H1 (cell line): ENCODE measurements around the gene CCDC82. TPM values are rescaled to one million over a fixed set of nuclear protein-coding genes. Genes with fewer than 3 reads are reported as not detected.

Experiments used
- CTCF ChIA-PET: fragments of 300-600 bp; sonication (Branson Sonifier 250); formaldehyde crosslinking; loops from one replicate; lab custom pipeline; 2021; ENCODE audit not compliant: partially characterized antibody; lab: Charles Lee
- POLR2A ChIA-PET: fragments of 300-600 bp; sonication (Branson Sonifier 250); formaldehyde crosslinking; loops from one replicate; lab custom pipeline; 2021; ENCODE audit warnings: inconsistent platforms; ENCODE audit not compliant: partially characterized antibody; lab: Charles Lee
- DNase-seq, 2 experiments: peaks; one replicate each; pipeline versions ENCODE4 v3.0.0 to v3.0.0-alpha.2; 2010 to 2022; ENCODE audit warnings: low spot score in 2 of 2, low read depth in 1 of 2, mixed read lengths in 1 of 2
- FAIRE-seq: peaks from 2 replicates; lab custom pipeline; 2011; peaks lifted over from hg19 to GRCh38; lab: Jason Lieb, UNC
- H2AFZ ChIP-seq: 2 replicates; pipeline ENCODE4 v1.8.1; 2012; ENCODE audit warnings: low read length, inconsistent platforms
- H2AK5ac ChIP-seq: 2 replicates; pipeline ENCODE4 v1.6.1; 2013; ENCODE audit warnings: low read depth, low read length
- H2BK120ac ChIP-seq: replicated peaks from 2 replicates; pipeline ENCODE3; 2013; ENCODE audit warnings: low read depth, low read length, inconsistent platforms
- H2BK12ac ChIP-seq: 2 replicates; pipeline ENCODE4 v1.6.1; 2013; ENCODE audit warnings: low read depth, low read length
- H2BK15ac ChIP-seq: 2 replicates; pipeline ENCODE4 v1.6.1; 2013; ENCODE audit warnings: low read length
- H2BK20ac ChIP-seq: 2 replicates; pipeline ENCODE4 v1.6.1; 2013; ENCODE audit warnings: low read length
- H2BK5ac ChIP-seq: 2 replicates; pipeline ENCODE4 v1.6.1; 2013; ENCODE audit warnings: low read depth, low read length
- H3K14ac ChIP-seq: 2 replicates; pipeline ENCODE4 v1.6.1; 2013; ENCODE audit warnings: inconsistent platforms; ENCODE audit not compliant: insufficient read length
- H3K18ac ChIP-seq: 2 replicates; pipeline ENCODE4 v1.6.1; 2013; ENCODE audit warnings: low read length; ENCODE audit errors: extremely low read depth
- H3K23ac ChIP-seq: 2 replicates; pipeline ENCODE4 v1.6.1; 2013; ENCODE audit warnings: inconsistent platforms; ENCODE audit not compliant: insufficient read length
- H3K23me2 ChIP-seq: 2 replicates; pipeline ENCODE4 v1.6.1; 2013; ENCODE audit warnings: low read depth, low read length
- H3K27ac ChIP-seq: 2 replicates; pipeline ENCODE4 v1.6.1; 2011; ENCODE audit warnings: low read depth, low read length, inconsistent platforms
- H3K27me3 ChIP-seq, 4 experiments: replicated peaks in 1 of 4; 1 replicate in 1 of 4; 2 replicates in 3 of 4; pipeline versions ENCODE4 v1.6.1 to v1.8.1; 2011 to 2013; ENCODE audit warnings: low read length in 3 of 4, mild to moderate bottlenecking in 3 of 4, inconsistent platforms in 2 of 4, mixed read lengths in 2 of 4, moderate library complexity in 1 of 4; ENCODE audit not compliant: control insufficient read depth in 3 of 4, insufficient read depth in 3 of 4; ENCODE audit errors: extremely low read depth in 1 of 4
- H3K36me3 ChIP-seq, 4 experiments: 2 replicates each; pipeline versions ENCODE4 v1.6.1 to v1.8.1; 2011 to 2013; ENCODE audit warnings: mild to moderate bottlenecking in 4 of 4, low read length in 3 of 4, moderate library complexity in 2 of 4, control low read depth in 1 of 4, inconsistent platforms in 1 of 4; ENCODE audit not compliant: insufficient read depth in 4 of 4, control insufficient read depth in 2 of 4
- H3K4ac ChIP-seq: replicated peaks from 2 replicates; pipeline ENCODE3; 2013; ENCODE audit warnings: low read length, low read depth, mixed read lengths, inconsistent platforms; ENCODE audit not compliant: insufficient read length
- H3K4me1 ChIP-seq, 4 experiments: replicated peaks in 1 of 4; 1 replicate in 1 of 4; 2 replicates in 3 of 4; pipeline versions ENCODE4 v1.6.1 to v1.8.1; 2011 to 2013; ENCODE audit warnings: low read length in 3 of 4, inconsistent platforms in 2 of 4, mixed read lengths in 1 of 4; ENCODE audit not compliant: insufficient read depth in 4 of 4, control insufficient read depth in 3 of 4
- H3K4me2 ChIP-seq, 2 experiments: 2 replicates each; pipeline versions ENCODE4 v1.6.1 to v1.8.1; 2011 to 2013; ENCODE audit warnings: low read depth in 2 of 2, low read length in 2 of 2, control low read depth in 1 of 2, inconsistent platforms in 1 of 2, mild to moderate bottlenecking in 1 of 2; ENCODE audit not compliant: insufficient read depth in 1 of 2
- H3K4me3 ChIP-seq, 4 experiments: fragments of 200-600, 300-600 bp in 1 of 4; sonication (generic), shearing (Covaris generic), sonication (Bioruptor Twin) in 1 of 4; 2 replicates each; pipeline versions ENCODE4 v1.5.1 to v1.8.1; 2011 to 2016; ENCODE audit warnings: low read length in 4 of 4, low read depth in 3 of 4, control low read depth in 2 of 4, inconsistent platforms in 2 of 4, mild to moderate bottlenecking in 2 of 4, mixed read lengths in 1 of 4, moderate library complexity in 1 of 4; ENCODE audit not compliant: insufficient read depth in 2 of 4; ENCODE audit errors: extremely low read depth in 1 of 4
- H3K56ac ChIP-seq: replicated peaks from 2 replicates; pipeline ENCODE3; 2013; ENCODE audit warnings: low read depth, mild to moderate bottlenecking, mixed read lengths, low read length, inconsistent platforms; ENCODE audit not compliant: insufficient read length
- H3K79me1 ChIP-seq: 2 replicates; pipeline ENCODE4 v1.6.1; 2013; ENCODE audit warnings: low read depth, low read length, control low read depth
- H3K79me2 ChIP-seq, 2 experiments: 2 replicates each; pipeline versions ENCODE4 v1.6.1 to v1.8.1; 2012 to 2013; ENCODE audit warnings: low read length in 2 of 2, mild to moderate bottlenecking in 2 of 2, inconsistent platforms in 1 of 2; ENCODE audit not compliant: insufficient read depth in 2 of 2, control insufficient read depth in 1 of 2
- H3K9ac ChIP-seq, 4 experiments: replicated peaks in 1 of 4; 1 replicate in 1 of 4; 2 replicates in 3 of 4; pipeline versions ENCODE4 v1.6.1 to v1.8.1; 2011 to 2013; ENCODE audit warnings: low read depth in 3 of 4, low read length in 3 of 4, control low read depth in 2 of 4, mild to moderate bottlenecking in 2 of 4, moderate library complexity in 2 of 4, inconsistent platforms in 1 of 4; ENCODE audit errors: extremely low read depth in 1 of 4
- H3K9me3 ChIP-seq, 2 experiments: 2 replicates each; pipeline versions ENCODE4 v1.6.1 to v1.8.1; 2012 to 2013; ENCODE audit warnings: mild to moderate bottlenecking in 2 of 2, moderate library complexity in 2 of 2, control low read depth in 1 of 2, inconsistent platforms in 1 of 2, low read depth in 1 of 2, low read length in 1 of 2, mixed read lengths in 1 of 2; ENCODE audit not compliant: insufficient read depth in 2 of 2
- H4K20me1 ChIP-seq, 2 experiments: replicated peaks in 1 of 2; 2 replicates each; pipeline versions ENCODE3 to v1.8.1; 2011 to 2013; ENCODE audit warnings: inconsistent platforms in 2 of 2, low read length in 2 of 2, mild to moderate bottlenecking in 1 of 2; ENCODE audit not compliant: insufficient read depth in 2 of 2, control insufficient read depth in 1 of 2
- H4K5ac ChIP-seq: 2 replicates; pipeline ENCODE4 v1.6.1; 2013; ENCODE audit warnings: low read length, low read depth, mixed read lengths, inconsistent platforms; ENCODE audit not compliant: insufficient read length
- H4K8ac ChIP-seq: 2 replicates; pipeline ENCODE4 v1.8.0; 2013; ENCODE audit warnings: mild to moderate bottlenecking, moderate library complexity, low read length, inconsistent platforms; ENCODE audit not compliant: insufficient read depth; ENCODE audit errors: extremely low read depth
- H4K91ac ChIP-seq: replicated peaks from 2 replicates; pipeline ENCODE3; 2013; ENCODE audit warnings: low read length, mixed read lengths, inconsistent platforms; ENCODE audit not compliant: insufficient read length
- BRCA1 ChIP-seq: IDR thresholded peaks from 2 replicates; pipeline ENCODE4 v1.6.1; 2012; ENCODE audit warnings: low read depth, low read length, improper control_type of control experiment
- CBX5 ChIP-seq: fragments of 300-800, 300-1000 bp; sonication (generic); IDR thresholded peaks from 2 replicates; pipeline ENCODE4 v1.7.1; 2016; ENCODE audit warnings: antibody characterized with exemption, low read length, low read depth
- CBX8 ChIP-seq: fragments of 300-800, 300-1000 bp; sonication (generic); IDR thresholded peaks from 2 replicates; pipeline ENCODE4 v1.7.1; 2016; ENCODE audit warnings: low read depth, low read length, borderline replicate concordance
- CHD1 ChIP-seq: IDR thresholded peaks from 2 replicates; pipeline ENCODE4 v1.6.1; 2012; ENCODE audit warnings: low read depth, low read length, improper control_type of control experiment
- EGR1 ChIP-seq: IDR thresholded peaks from 2 replicates; pipeline ENCODE4 v1.6.1; 2011; ENCODE audit warnings: low read depth, low read length, borderline replicate concordance
- EP300 ChIP-seq, 2 experiments: IDR thresholded peaks; 1 replicate in 1 of 2; 2 replicates in 1 of 2; pipeline ENCODE4 v1.6.1; 2011 to 2012; ENCODE audit warnings: low read depth in 2 of 2, low read length in 2 of 2, mild to moderate bottlenecking in 2 of 2, borderline replicate concordance in 1 of 2, inconsistent platforms in 1 of 2, moderate library complexity in 1 of 2
- HDAC2 ChIP-seq, 2 experiments: fragments of 300-600 bp in 1 of 2; sonication (generic) in 1 of 2; IDR thresholded peaks; 2 replicates each; pipeline ENCODE4 v1.6.1; 2011 to 2012; ENCODE audit warnings: low read depth in 2 of 2, low read length in 2 of 2, mild to moderate bottlenecking in 2 of 2, moderate library complexity in 2 of 2, borderline replicate concordance in 1 of 2, inconsistent platforms in 1 of 2
- NANOG ChIP-seq: IDR thresholded peaks from 2 replicates; pipeline ENCODE4 v1.6.1; 2011; ENCODE audit warnings: low read length, low read depth, mild to moderate bottlenecking, inconsistent platforms; ENCODE audit not compliant: insufficient read depth, poor library complexity, severe bottlenecking
- SUZ12 ChIP-seq: fragments of 200-600 bp; sonication (generic); IDR thresholded peaks from 2 replicates; pipeline ENCODE4 v1.6.1; 2012; ENCODE audit warnings: mild to moderate bottlenecking, inconsistent platforms, low read length, moderate library complexity, mixed read lengths
- TBP ChIP-seq: IDR thresholded peaks from 2 replicates; pipeline ENCODE4 v1.6.1; 2011; ENCODE audit warnings: low read depth, low read length, improper control_type of control experiment
- WGBS, 2 experiments: shearing (Covaris generic) in 1 of 2; methylation state at CpG; one replicate each; pipeline versions ENCODE4 v1.1.6 to v1.1.7; 2013 to 2015; ENCODE audit warnings: low lambda C conversion rate in 2 of 2, mixed read lengths in 2 of 2, inconsistent platforms in 1 of 2, low coverage in 1 of 2, missing lambda C conversion rate in 1 of 2; ENCODE audit not compliant: insufficient replicate concordance in 2 of 2, insufficient coverage in 1 of 2, insufficient read length in 1 of 2; ENCODE audit errors: extremely low coverage in 1 of 2, missing lambda C conversion rate in 1 of 2; 5-methylcytosine and 5-hydroxymethylcytosine counted together
- polyA plus RNA-seq, 7 experiments: library from polyadenylated mRNA; depleted of rRNA in 3 of 7; stranded (reverse) in 5 of 7; unstranded in 2 of 7; fragments of >200 nt in 5 of 7; fragments of 200-250 nt in 2 of 7; gene quantifications; 1 replicate in 5 of 7; 2 replicates in 1 of 7; 4 replicates in 1 of 7; pipeline versions ENCODE4 v1.2.1 to v1.2.3, GENCODE V29; 2011 to 2013; ENCODE audit warnings: missing spikeins in 2 of 7, mixed read lengths in 2 of 7
- total RNA-seq: library from RNA; stranded (reverse); fragmentation: NEBNext Ultra II Directional; extraction: Animal tissue kit (Norgen Biotek cat#: 25700); gene quantifications from 2 replicates; pipeline ENCODE4 v1.2.1, GENCODE V29; 2021

The CCDC82 gene
- total and polyA plus RNA-seq, 2 of the 8 experiments (the other 6 are each of a cell fraction or from before 2014, with no cell fraction given) = 6.0 to 15.2 TPM

- Histone ChIP-seq H2AFZ (no peak overlapping the region), H4K20me1 (no peaks in the 10 kb centered on the region), H3K9ac (no peak overlapping the region), H4K8ac (no peak overlapping the region), H3K79me1 (no peaks in the 10 kb centered on the region; the same call in 1 of the 2 replicates), H3K4me1 (peaks cover 0 to 4% (median 1%) of the 10 kb centered on the region in 4 experiments; a peak in 2 of 7 replicates), H2BK20ac (no peak overlapping the region), H3K27ac (no peak overlapping the region), H4K91ac (no peak overlapping the region), H3K79me2 (peaks cover 0 to 2% of the 10 kb centered on the region in 2 experiments; a peak in 1 of 4 replicates), H3K4me2 (no peak overlapping the region), H3K4ac (no peak overlapping the region), H3K14ac (no peak overlapping the region), H3K4me3 (no peak overlapping the region), H2BK15ac (peak overlapping the region; percentile 62; the same call in 1 of the 2 replicates), H3K18ac (no peak overlapping the region), H2BK5ac (peak overlapping the region; percentile 6; the same call in 1 of the 2 replicates), H2AK5ac (peak overlapping the region; percentile 13; the same call in 1 of the 2 replicates), H2BK120ac (peak overlapping the region; percentile 41), H2BK12ac (0 out of 2 replicates have a peak overlapping the region, but pooled peaks have one; percentile 12), H3K36me3 (no peaks in the 10 kb centered on the region), H3K23me2 (no peaks in the 10 kb centered on the region), H3K56ac (no peak overlapping the region), H4K5ac (no peak overlapping the region), H3K23ac (no peak overlapping the region), H3K9me3 (peaks cover 0 to 3% of the 10 kb centered on the region in 2 experiments; a peak in 1 of 4 replicates), H3K27me3 (no peaks in the 10 kb centered on the region)
- FAIRE-seq (no peak), DNase-seq (no peak)
- POLR2A ChIA-PET = interaction anchor here (1.2 kb wide), 1 partner anchor 15 kb away, joined by 3 read pairs; no protein-coding TSS in a partner anchor
- CTCF ChIA-PET = interaction anchor here (0.5 to 2.3 kb wide), 6 partner anchors 8 to 58 kb away, joined by 3 to 9 read pairs (median 3); no protein-coding TSS in a partner anchor
- 95% methylated on average over 10 of the region's 10 CpGs; no CpG with 5 or more reads in 1 of the 2 experiments for WGBS, 2 experiments
- TF ChIP-seq BRCA1 = no peak
- no peak for TF ChIP-seq CHD1
- TF ChIP-seq EGR1 = no peak
- no peak for TF ChIP-seq NANOG
- no peak for TF ChIP-seq CBX8
- no peak for TF ChIP-seq SUZ12
- TF ChIP-seq HDAC2 (IDR thresholded peaks at IDR 0.05; ENCODE audit: borderline replicate concordance in 1 of 2, low read depth in 2 of 2, low read length in 2 of 2) = no peak
- no peak for TF ChIP-seq EP300 (IDR thresholded peaks at IDR 0.05; ENCODE audit: borderline replicate concordance in 1 of 2, low read depth in 2 of 2, low read length in 2 of 2)
- TF ChIP-seq TBP = no peak
- TF ChIP-seq CBX5 = no peak
Observed at GRCh38 chr11:96322775-96323641, 66.7 kb downstream of the CCDC82 start.
